ENCODE measurements around the gene TOM1L2.
"Not testable (repeated sequence)": the region's sequence is repeated elsewhere in the genome, so short reads cannot be mapped to it uniquely, and the experiment has no call there.

The TOM1L2 gene

DNA sequence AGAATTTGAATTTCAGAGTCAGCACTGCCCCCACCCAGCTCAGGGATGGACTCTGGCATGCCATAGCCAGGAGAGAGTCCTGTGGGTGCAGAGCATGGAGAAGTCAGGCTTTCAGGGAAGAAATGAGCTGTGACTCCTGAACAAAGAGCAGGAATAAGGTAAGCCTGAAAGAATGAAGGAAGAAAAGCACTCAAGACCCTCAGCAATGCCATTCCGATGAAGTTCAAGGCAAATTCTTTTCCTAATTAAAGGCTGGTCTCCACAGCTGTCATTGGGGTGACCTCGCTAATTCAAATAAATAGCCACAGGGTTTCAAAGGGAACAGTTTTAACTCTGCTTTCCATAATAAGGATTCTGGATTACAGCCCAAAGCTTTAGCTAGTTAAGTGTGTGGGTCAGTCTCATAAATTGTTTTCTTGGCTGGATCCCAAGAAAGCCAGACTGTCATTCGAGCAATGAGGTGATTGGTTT lies 31.7 kb downstream of the TOM1L2 start:
- no peaks in the 10 kb centered on the region for H3K4me1 ChIP-seq (ENCODE audit: insufficient read depth, low read length)
- H3K36me3 ChIP-seq (ENCODE audit: insufficient read depth, low read length), result no peaks in the 10 kb centered on the region
- no peak overlapping the region for H3K27ac ChIP-seq (ENCODE audit: low read length)
- H4K20me1 ChIP-seq (ENCODE audit: insufficient read depth, low read length), result peaks cover 9% of the 10 kb centered on the region; the same call in 1 of the 2 replicates
- TF ChIP-seq, protein P1, sequence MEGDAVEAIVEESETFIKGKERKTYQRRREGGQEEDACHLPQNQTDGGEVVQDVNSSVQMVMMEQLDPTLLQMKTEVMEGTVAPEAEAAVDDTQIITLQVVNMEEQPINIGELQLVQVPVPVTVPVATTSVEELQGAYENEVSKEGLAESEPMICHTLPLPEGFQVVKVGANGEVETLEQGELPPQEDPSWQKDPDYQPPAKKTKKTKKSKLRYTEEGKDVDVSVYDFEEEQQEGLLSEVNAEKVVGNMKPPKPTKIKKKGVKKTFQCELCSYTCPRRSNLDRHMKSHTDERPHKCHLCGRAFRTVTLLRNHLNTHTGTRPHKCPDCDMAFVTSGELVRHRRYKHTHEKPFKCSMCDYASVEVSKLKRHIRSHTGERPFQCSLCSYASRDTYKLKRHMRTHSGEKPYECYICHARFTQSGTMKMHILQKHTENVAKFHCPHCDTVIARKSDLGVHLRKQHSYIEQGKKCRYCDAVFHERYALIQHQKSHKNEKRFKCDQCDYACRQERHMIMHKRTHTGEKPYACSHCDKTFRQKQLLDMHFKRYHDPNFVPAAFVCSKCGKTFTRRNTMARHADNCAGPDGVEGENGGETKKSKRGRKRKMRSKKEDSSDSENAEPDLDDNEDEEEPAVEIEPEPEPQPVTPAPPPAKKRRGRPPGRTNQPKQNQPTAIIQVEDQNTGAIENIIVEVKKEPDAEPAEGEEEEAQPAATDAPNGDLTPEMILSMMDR (IDR thresholded peaks at IDR 0.05; ENCODE audit: borderline replicate concordance, extremely low read depth, low read length, poor library complexity, severe bottlenecking), result no peak
- TF ChIP-seq EZH2 (IDR thresholded peaks at IDR 0.05; ENCODE audit: borderline replicate concordance, low read depth, low read length, severe bottlenecking), result no peak
- H3K4me2 ChIP-seq (ENCODE audit: insufficient read depth, low read length), result no peak overlapping the region
- H3K4me3 ChIP-seq (ENCODE audit: low read depth in 1 of 2, low read length in 2 of 2), result no peak overlapping the region
- ATAC-seq (ENCODE audit: insufficient read depth, low read depth) (no peak), DNase-seq (no peak)
- H2AFZ ChIP-seq (ENCODE audit: low read depth, low read length), result no peak overlapping the region
- H3K27me3 ChIP-seq (ENCODE audit: insufficient read depth, low read length, poor library complexity), result no peaks in the 10 kb centered on the region
- H3K9me3 ChIP-seq (ENCODE audit: insufficient read depth, low read length, severe bottlenecking), result no peaks in the 10 kb centered on the region
- H3K9ac ChIP-seq (ENCODE audit: low read depth, low read length), result no peak overlapping the region
- no peaks in the 10 kb centered on the region for H3K79me2 ChIP-seq (ENCODE audit: insufficient read depth, low read length)

DNA sequence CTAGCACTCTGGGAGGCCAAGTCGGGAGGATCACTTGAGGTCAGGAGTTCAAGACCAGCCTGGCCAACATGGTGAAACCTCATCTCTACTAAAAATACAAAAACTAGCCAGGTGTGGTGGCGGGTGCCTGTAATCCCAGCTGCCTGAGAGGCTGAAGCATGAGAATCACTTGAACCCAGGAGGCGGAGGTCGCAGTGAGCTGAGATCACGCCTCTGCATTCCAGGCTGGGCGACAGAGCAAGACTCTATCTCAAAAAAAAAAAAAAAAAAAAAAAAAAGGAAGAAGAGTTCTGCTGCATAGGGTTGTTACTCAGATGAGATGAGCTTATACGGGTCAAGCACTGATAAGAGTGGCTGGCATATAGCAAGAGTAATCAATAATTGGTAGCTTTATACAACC lies 32.3 kb downstream of the TOM1L2 start:
- not testable (repeated sequence) for DNase-seq; H3K9ac ChIP-seq (ENCODE audit: low read depth, low read length); H3K27me3 ChIP-seq (ENCODE audit: insufficient read depth, low read length, poor library complexity); ATAC-seq (ENCODE audit: insufficient read depth, low read depth); H3K9me3 ChIP-seq (ENCODE audit: insufficient read depth, low read length, severe bottlenecking); H3K36me3 ChIP-seq (ENCODE audit: insufficient read depth, low read length); H2AFZ ChIP-seq (ENCODE audit: low read depth, low read length); H3K79me2 ChIP-seq (ENCODE audit: insufficient read depth, low read length); H4K20me1 ChIP-seq (ENCODE audit: insufficient read depth, low read length); H3K4me3 ChIP-seq (ENCODE audit: low read depth in 1 of 2, low read length in 2 of 2); H3K4me1 ChIP-seq (ENCODE audit: insufficient read depth, low read length); H3K4me2 ChIP-seq (ENCODE audit: insufficient read depth, low read length); H3K27ac ChIP-seq (ENCODE audit: low read length)

DNA sequence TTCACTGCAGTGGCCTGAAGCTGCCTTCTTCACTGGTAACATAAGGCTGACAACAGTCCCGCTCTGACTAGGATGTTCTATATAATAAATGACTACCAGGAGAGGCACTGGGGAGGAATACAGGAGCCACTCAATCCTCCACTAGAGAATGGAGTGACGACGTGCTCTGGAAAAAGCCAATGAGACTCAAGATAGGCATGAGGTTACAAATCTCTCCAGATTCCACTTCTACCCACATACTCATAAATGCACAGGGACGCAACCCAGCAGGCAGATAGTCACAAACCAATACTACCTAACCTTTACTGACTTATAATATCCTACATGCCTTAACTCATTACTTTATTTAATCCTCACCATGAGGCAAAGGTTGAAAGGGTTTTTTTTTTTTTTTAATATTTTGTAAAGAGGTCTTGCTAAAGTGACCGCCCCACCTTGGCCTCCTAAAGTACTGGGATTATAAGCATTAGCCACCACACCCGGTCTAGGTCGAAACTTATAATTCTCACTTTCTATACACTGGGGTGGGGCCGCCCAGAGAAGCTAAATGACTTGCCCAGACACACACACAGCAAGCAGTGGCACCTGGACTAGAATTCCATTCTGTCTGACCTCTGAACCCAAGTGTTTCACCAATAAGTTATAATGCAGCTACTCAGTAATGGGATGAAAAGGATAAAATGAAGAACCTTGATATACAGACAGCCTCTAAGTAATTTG lies 33.7 kb downstream of the TOM1L2 start:
- H3K4me2 ChIP-seq (ENCODE audit: insufficient read depth, low read length), result no peak overlapping the region
- H3K9me3 ChIP-seq (ENCODE audit: insufficient read depth, low read length, severe bottlenecking), result no peaks in the 10 kb centered on the region
- H4K20me1 ChIP-seq (ENCODE audit: insufficient read depth, low read length), result peaks cover 4% of the 10 kb centered on the region; the same call in 1 of the 2 replicates
- H3K79me2 ChIP-seq (ENCODE audit: insufficient read depth, low read length), result no peaks in the 10 kb centered on the region
- no peak overlapping the region for H2AFZ ChIP-seq (ENCODE audit: low read depth, low read length)
- H3K27me3 ChIP-seq (ENCODE audit: insufficient read depth, low read length, poor library complexity), result no peaks in the 10 kb centered on the region
- DNase-seq (no peak), ATAC-seq (ENCODE audit: insufficient read depth, low read depth) (no peak)
- no peak overlapping the region for H3K9ac ChIP-seq (ENCODE audit: low read depth, low read length)
- TF ChIP-seq EZH2 (IDR thresholded peaks at IDR 0.05; ENCODE audit: borderline replicate concordance, low read depth, low read length, severe bottlenecking), result no peak
- TF ChIP-seq, protein P1 (IDR thresholded peaks at IDR 0.05; ENCODE audit: borderline replicate concordance, extremely low read depth, low read length, poor library complexity, severe bottlenecking), result no peak
- H3K4me3 ChIP-seq (ENCODE audit: low read depth in 1 of 2, low read length in 2 of 2), result no peak overlapping the region
- H3K27ac ChIP-seq (ENCODE audit: low read length), result no peak overlapping the region
- no peaks in the 10 kb centered on the region for H3K4me1 ChIP-seq (ENCODE audit: insufficient read depth, low read length)
- H3K36me3 ChIP-seq (ENCODE audit: insufficient read depth, low read length), result no peaks in the 10 kb centered on the region

DNA sequence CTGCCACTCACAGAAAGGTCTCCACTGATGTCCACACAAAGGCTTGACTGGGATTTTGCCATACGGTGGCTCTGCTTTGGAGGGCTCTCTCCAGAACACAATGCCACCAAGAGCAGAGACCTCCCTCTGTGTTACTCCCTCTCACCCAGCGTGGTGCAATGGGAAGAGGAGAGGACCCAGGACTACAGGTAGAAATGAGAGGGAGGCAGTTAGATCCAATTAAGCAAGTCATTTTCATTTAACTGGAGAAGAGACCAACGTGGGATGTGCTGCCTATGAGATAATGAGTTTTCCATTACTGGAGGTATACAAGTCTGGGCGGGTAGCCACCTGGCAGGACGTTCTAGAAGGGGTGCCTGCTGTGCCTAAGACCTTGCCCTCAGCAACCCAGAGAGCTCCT lies 34.2 kb downstream of the TOM1L2 start:
- Histone ChIP-seq H4K20me1 (ENCODE audit: insufficient read depth, low read length) (peaks cover 4% of the 10 kb centered on the region; the same call in 1 of the 2 replicates), H3K27ac (ENCODE audit: low read length) (no peak overlapping the region), H2AFZ (ENCODE audit: low read depth, low read length) (no peak overlapping the region), H3K36me3 (ENCODE audit: insufficient read depth, low read length) (no peaks in the 10 kb centered on the region), H3K9me3 (ENCODE audit: insufficient read depth, low read length, severe bottlenecking) (no peaks in the 10 kb centered on the region), H3K9ac (ENCODE audit: low read depth, low read length) (no peak overlapping the region), H3K27me3 (ENCODE audit: insufficient read depth, low read length, poor library complexity) (no peaks in the 10 kb centered on the region), H3K79me2 (ENCODE audit: insufficient read depth, low read length) (no peaks in the 10 kb centered on the region), H3K4me2 (ENCODE audit: insufficient read depth, low read length) (no peak overlapping the region), H3K4me1 (ENCODE audit: insufficient read depth, low read length) (no peaks in the 10 kb centered on the region), H3K4me3 (ENCODE audit: low read depth in 1 of 2, low read length in 2 of 2) (no peak overlapping the region)
- ATAC-seq (ENCODE audit: insufficient read depth, low read depth) (no peak), DNase-seq (no peak)
- TF ChIP-seq, protein P1 (IDR thresholded peaks at IDR 0.05; ENCODE audit: borderline replicate concordance, extremely low read depth, low read length, poor library complexity, severe bottlenecking), result no peak
- TF ChIP-seq EZH2 (IDR thresholded peaks at IDR 0.05; ENCODE audit: borderline replicate concordance, low read depth, low read length, severe bottlenecking), result no peak
